OCI-LY7 (cell line): ENCODE results near the gene GRAP2. TPM values are rescaled to one million over a fixed set of nuclear protein-coding genes. Genes with fewer than 3 reads are reported as not detected.
"Not testable (repeated sequence)": the region's sequence is repeated elsewhere in the genome, so short reads cannot be mapped to it uniquely, and the experiment has no call there.

Experiments
- BruUV-seq: library from RNA; stranded (reverse); fragments of 400-500 nt; replicated peaks from 2 replicates; lab custom pipeline; 2021; lab: Mats Ljungman, UMichigan
- CTCF ChIA-PET: fragments of 300-600 bp; sonication (Branson Sonifier 250); formaldehyde crosslinking; loops from one replicate; lab custom pipeline; 2022; ENCODE audit warnings: antibody characterized with exemption; ENCODE audit not compliant: unreplicated experiment; lab: Charles Lee
- POLR2A ChIA-PET: fragments of 300-600 bp; sonication (Branson Sonifier 250); formaldehyde crosslinking; loops from one replicate; lab custom pipeline; 2022; ENCODE audit warnings: antibody characterized with exemption; lab: Charles Lee
- DNase-seq: peaks from one replicate; pipeline ENCODE4 v3.0.0-alpha.2; 2015; ENCODE audit warnings: low spot score
- H2AFZ ChIP-seq: fragments of 200-600 bp; sonication (generic), shearing (Covaris generic); 2 replicates; pipeline ENCODE4 v1.6.1; 2014; ENCODE audit warnings: mild to moderate bottlenecking, antibody characterized with exemption, low read length, moderate library complexity
- H3K27ac ChIP-seq: fragments of 200-600 bp; sonication (generic); 2 replicates; pipeline ENCODE4 v1.5.1; 2014; ENCODE audit warnings: mixed run types, low read depth, mild to moderate bottlenecking, moderate library complexity, low read length, inconsistent platforms; ENCODE audit not compliant: poor library complexity, severe bottlenecking
- H3K36me3 ChIP-seq: fragments of 200-600 bp; sonication (generic); 2 replicates; pipeline ENCODE4 v1.6.1; 2014; ENCODE audit warnings: mild to moderate bottlenecking, antibody characterized with exemption, low read length, moderate library complexity, mixed read lengths; ENCODE audit not compliant: insufficient read depth
- H3K4me1 ChIP-seq: fragments of 200-600 bp; sonication (generic); 2 replicates; pipeline ENCODE4 v1.5.1; 2014; ENCODE audit warnings: mild to moderate bottlenecking, low read length; ENCODE audit not compliant: insufficient read depth, poor library complexity, severe bottlenecking
- H3K4me2 ChIP-seq: fragments of 200-600 bp; sonication (generic); 2 replicates; pipeline ENCODE4 v1.6.1; 2014; ENCODE audit warnings: mild to moderate bottlenecking, low read length
- H3K4me3 ChIP-seq: fragments of 200-600 bp; sonication (generic); 2 replicates; pipeline ENCODE4 v1.5.1; 2014; ENCODE audit warnings: mild to moderate bottlenecking, low read depth, low read length; ENCODE audit not compliant: poor library complexity, severe bottlenecking
- H3K79me2 ChIP-seq: fragments of 200-600 bp; sonication (generic); 2 replicates; pipeline ENCODE4 v1.6.1; 2016; ENCODE audit warnings: low read depth, mild to moderate bottlenecking, low read length, moderate library complexity, mixed read lengths; ENCODE audit not compliant: insufficient read depth
- H3K9me2 ChIP-seq: fragments of 200-600 bp; sonication (generic); 2 replicates; pipeline ENCODE4 v1.6.1; 2016; ENCODE audit warnings: mild to moderate bottlenecking, low read length, mixed read lengths; ENCODE audit not compliant: insufficient read depth
- H3K9me3 ChIP-seq: fragments of 200-600 bp; sonication (generic); 2 replicates; pipeline ENCODE4 v1.6.1; 2014; ENCODE audit warnings: mild to moderate bottlenecking, mixed run types, low read length, mixed read lengths
- H4K20me1 ChIP-seq: fragments of 200-600 bp; sonication (generic); 2 replicates; pipeline ENCODE4 v1.6.1; 2014; ENCODE audit warnings: mild to moderate bottlenecking, antibody characterized with exemption, low read length, moderate library complexity, mixed read lengths; ENCODE audit not compliant: insufficient read depth
- CTCF ChIP-seq: fragments of 200-600 bp; sonication (generic); conservative IDR thresholded peaks from 2 replicates; pipeline ENCODE4 v1.5.1; 2014; ENCODE audit warnings: mild to moderate bottlenecking, antibody characterized with exemption, low read length, moderate library complexity, mixed read lengths
- EZH2phosphoT487 ChIP-seq: fragments of 200-600 bp; sonication (generic); IDR thresholded peaks from 2 replicates; pipeline ENCODE4 v1.6.1; 2018; ENCODE audit warnings: low read depth, borderline replicate concordance, mild to moderate bottlenecking, mixed run types, antibody characterized with exemption, low read length, moderate library complexity, mixed read lengths
- intact Hi-C: fragments of 100-400 bp; cut with micrococcal nuclease; formaldehyde crosslinking; loops from one replicate; pipeline ENCODE4 v1.10.0; 2022; ENCODE audit not compliant: unreplicated experiment
- total RNA-seq, 2 experiments: library from RNA; depleted of rRNA in 1 of 2; stranded (reverse); fragments of >200 nt in 1 of 2; shearing (Covaris generic) in 1 of 2; gene quantifications; 2 replicates each; pipeline ENCODE4 v1.2.3, GENCODE V29; 2014 to 2022

Gene GRAP2
- total RNA-seq, 2 experiments from 2014 or later = not detected

DNA sequence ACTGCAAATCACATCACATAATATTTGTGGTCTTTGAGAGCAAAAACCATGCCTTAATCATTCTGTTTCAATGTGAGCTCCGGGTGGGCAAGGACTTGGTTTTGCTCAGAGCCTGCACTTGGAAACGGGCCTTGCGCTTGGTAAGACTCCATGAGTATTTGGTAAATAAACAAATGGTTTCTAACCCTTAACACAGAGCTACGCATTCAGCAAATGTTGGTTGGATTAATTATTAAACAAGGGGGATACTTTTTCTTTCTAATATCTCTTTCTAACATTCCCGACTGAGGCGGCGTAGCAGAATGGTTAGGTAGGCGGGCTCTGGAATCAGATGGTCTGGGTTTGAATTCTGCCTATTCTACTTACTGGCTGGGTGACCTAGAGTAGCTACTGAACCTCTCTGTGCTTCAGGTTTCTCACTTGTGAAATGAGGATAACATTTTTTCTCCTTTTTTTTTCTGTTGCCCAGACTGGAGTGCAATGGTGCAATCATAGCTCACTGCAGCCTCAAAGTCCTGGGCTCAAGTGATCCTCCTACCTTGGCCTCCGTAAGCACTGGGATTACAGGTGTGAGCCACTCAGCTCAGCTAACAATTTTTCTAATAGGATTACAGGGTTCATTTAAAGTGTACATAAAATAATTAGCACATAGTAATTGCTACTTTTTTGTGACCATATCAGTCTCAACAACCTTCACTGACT is 90.4 kb downstream of the GRAP2 start:
- Histone ChIP-seq H3K4me3 (no peak overlapping the region), H3K9me3 (no peaks in the 10 kb centered on the region), H3K4me2 (no peak overlapping the region), H3K9me2 (no peaks in the 10 kb centered on the region), H4K20me1 (no peaks in the 10 kb centered on the region), H2AFZ (no peak overlapping the region), H3K36me3 (no peaks in the 10 kb centered on the region), H3K4me1 (no peaks in the 10 kb centered on the region), H3K79me2 (no peaks in the 10 kb centered on the region), H3K27ac (no peak overlapping the region)
- no peak for DNase-seq
- CTCF ChIA-PET = no interaction called here
- no TSS peak for BruUV-seq
- POLR2A ChIA-PET = no interaction called here
- no peak for TF ChIP-seq CTCF
- no peak for TF ChIP-seq EZH2phosphoT487
- intact Hi-C loops = no loop called here

DNA sequence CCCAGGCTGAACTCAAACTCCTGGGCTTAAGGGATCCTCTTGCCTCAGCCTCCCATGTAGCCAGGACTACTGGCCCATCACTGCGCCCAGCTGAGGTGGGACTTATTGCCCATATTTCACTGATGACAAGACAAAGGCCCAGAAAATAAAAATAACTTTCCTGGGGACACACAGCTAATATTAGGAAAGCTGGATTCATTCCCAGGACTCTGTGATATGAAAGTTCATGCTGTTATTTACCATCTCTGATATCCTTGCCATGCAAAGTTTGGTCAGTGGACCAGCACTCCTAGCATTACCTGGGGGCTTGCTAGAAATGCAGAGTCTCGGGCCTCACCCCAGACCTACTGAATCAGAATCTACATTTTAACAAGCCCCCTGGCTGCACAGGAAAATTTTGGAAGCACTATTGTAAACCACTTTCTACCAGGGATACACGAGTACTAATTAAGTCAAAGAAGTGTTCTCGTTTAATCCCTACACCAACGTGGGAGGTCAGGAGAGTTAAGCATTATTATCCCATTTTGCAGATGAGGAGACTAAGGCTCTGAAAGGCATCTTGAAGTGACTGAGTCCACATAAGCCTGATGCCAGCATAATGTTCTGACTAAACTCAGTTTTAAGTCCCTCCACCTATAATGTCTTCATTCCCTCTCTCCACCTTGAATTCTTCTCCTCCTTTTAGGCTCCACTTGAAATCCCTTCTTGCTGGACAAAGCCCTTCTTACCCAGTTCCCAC is 91.4 kb downstream of the GRAP2 start:
- intact Hi-C loops = no loop called here
- DNase-seq = no peak
- Histone ChIP-seq H3K4me1 (no peaks in the 10 kb centered on the region), H3K27ac (no peak overlapping the region), H3K9me2 (no peaks in the 10 kb centered on the region), H4K20me1 (no peaks in the 10 kb centered on the region), H3K9me3 (no peaks in the 10 kb centered on the region), H3K4me3 (no peak overlapping the region), H3K36me3 (no peaks in the 10 kb centered on the region), H3K4me2 (no peak overlapping the region), H3K79me2 (no peaks in the 10 kb centered on the region), H2AFZ (no peak overlapping the region)
- CTCF ChIA-PET = no interaction called here
- TF ChIP-seq EZH2phosphoT487 (no peak), CTCF (no peak)
- POLR2A ChIA-PET = no interaction called here
- no TSS peak for BruUV-seq

GRCh38 chr22:39992894-39993293 is 92.0 kb downstream of the GRAP2 start:
- H3K27ac ChIP-seq, BruUV-seq, H3K9me3 ChIP-seq, H3K9me2 ChIP-seq, H2AFZ ChIP-seq, DNase-seq, H3K4me2 ChIP-seq, H4K20me1 ChIP-seq, H3K79me2 ChIP-seq, H3K36me3 ChIP-seq, intact Hi-C loops, H3K4me3 ChIP-seq, POLR2A ChIA-PET, H3K4me1 ChIP-seq, CTCF ChIA-PET: not testable (repeated sequence)
